Transverse colon (tissue), 4 donors: Measurements from ENCODE around the gene TMEM131L.

ENCODE experiments used
- CTCF ChIP-seq, 5 experiments: fragments of 200-600 bp in 3 of 5; fragments of 450-650 bp in 2 of 5; sonication (generic) in 3 of 5; IDR thresholded peaks; 1 replicate in 2 of 5; 2 replicates in 3 of 5; pipeline ENCODE4 v1.5.1; 2016 to 2017; ENCODE audit warnings: antibody characterized with exemption in 5 of 5, inconsistent platforms in 3 of 5, mild to moderate bottlenecking in 2 of 5, moderate library complexity in 1 of 5
- EP300 ChIP-seq: sonication (generic); formaldehyde crosslinking; IDR thresholded peaks from one replicate; pipeline ENCODE4 v1.6.1; 2017; ENCODE audit warnings: antibody characterized with exemption, low read depth
- POLR2A ChIP-seq: fragments of 450-650 bp; IDR thresholded peaks from one replicate; pipeline ENCODE4 v1.6.1; 2016; ENCODE audit warnings: antibody characterized with exemption, mild to moderate bottlenecking, moderate library complexity
- POLR2AphosphoS5 ChIP-seq, 3 donors: sonication (generic); formaldehyde crosslinking; IDR thresholded peaks; one replicate each; pipeline ENCODE4 v1.6.1; 2016; ENCODE audit warnings: antibody characterized with exemption in 3 of 3

GRCh38 chr4:153572609-153573008 is 106.4 kb downstream of the TMEM131L start:
- no peak for TF ChIP-seq CTCF (IDR thresholded peaks at IDR 0.05)
- no peak for TF ChIP-seq POLR2AphosphoS5 (IDR thresholded peaks at IDR 0.05)
- TF ChIP-seq POLR2A: no peak
- no peak for TF ChIP-seq EP300
